ENCODE measurements around the gene STOX2.

The STOX2 gene

DNA sequence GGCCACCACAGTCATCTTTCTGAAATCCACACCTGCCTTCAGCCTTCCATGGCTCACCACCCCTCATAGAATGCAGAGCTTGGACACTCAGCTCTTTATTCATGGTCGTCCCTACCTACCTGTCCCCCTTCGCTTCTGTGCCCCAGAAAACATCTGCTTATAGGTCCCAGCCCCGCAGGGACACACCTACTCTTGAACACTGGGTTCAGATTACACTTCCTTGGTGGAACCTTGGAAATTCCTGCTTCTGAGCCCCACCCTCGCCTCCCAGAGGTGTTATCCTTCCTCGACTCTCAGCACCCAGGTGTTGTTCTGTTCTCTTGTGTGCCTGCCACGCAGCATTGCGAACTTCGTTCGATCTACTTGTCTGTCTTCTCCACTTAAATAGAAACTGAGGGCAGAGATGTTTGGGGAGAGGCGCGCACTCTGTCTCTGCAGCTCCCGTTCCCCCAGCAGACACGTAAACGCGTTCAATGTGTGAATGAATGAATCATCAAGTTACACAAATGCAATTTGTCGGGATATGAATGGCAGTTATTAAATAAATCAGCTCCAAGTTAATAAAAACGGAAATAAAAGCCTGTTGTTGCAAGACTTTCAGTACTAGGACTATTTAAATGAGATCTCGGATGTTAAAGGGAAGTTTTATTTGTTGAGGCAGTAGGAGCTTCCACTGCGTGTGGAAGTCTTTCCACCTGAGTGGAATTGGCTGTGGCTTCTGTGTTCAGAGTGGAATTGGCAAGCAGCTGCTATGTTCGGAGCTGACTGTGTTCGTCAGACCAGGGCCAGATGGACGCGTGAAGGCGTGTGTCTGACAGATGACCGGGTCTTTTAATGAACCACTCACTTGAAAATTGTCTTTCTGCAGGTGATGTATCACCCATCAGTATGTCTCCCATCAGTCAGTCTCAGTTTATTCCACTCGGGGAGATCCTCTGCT lies 95.6 kb downstream of the STOX2 start:
- no peak overlapping the region for H3K9ac ChIP-seq (ENCODE audit: low read length)
- H3K27ac ChIP-seq (ENCODE audit: low read depth, low read length, poor library complexity, severe bottlenecking): no peak overlapping the region
- H3K4me1 ChIP-seq (ENCODE audit: insufficient read depth, low read length, severe bottlenecking): no peaks in the 10 kb centered on the region
- H3K27me3 ChIP-seq (ENCODE audit: insufficient read depth, low read length): no peaks in the 10 kb centered on the region
- H4K20me1 ChIP-seq (ENCODE audit: insufficient read depth, low read length): no peaks in the 10 kb centered on the region
- TF ChIP-seq CTCF (IDR thresholded peaks at IDR 0.05; ENCODE audit: low read length) (no peak), EZH2 (IDR thresholded peaks at IDR 0.05; ENCODE audit: borderline replicate concordance, low read length) (no peak)
- H3K9me3 ChIP-seq (ENCODE audit: low read length): no peaks in the 10 kb centered on the region
- H3K4me2 ChIP-seq (ENCODE audit: low read length): no peak overlapping the region
- no peaks in the 10 kb centered on the region for H3K79me2 ChIP-seq (ENCODE audit: insufficient read depth, low read length)
- H3K36me3 ChIP-seq (ENCODE audit: insufficient read depth, low read length): no peaks in the 10 kb centered on the region
- H3K4me3 ChIP-seq (ENCODE audit: low read depth, low read length, poor library complexity, severe bottlenecking): no peak overlapping the region
- H3K9me2 ChIP-seq (ENCODE audit: low read depth, low read length): no peaks in the 10 kb centered on the region
- H3F3A ChIP-seq (ENCODE audit: insufficient read depth, low read length): no peaks in the 10 kb centered on the region
- no peak overlapping the region for H2AFZ ChIP-seq (ENCODE audit: low read length)

DNA sequence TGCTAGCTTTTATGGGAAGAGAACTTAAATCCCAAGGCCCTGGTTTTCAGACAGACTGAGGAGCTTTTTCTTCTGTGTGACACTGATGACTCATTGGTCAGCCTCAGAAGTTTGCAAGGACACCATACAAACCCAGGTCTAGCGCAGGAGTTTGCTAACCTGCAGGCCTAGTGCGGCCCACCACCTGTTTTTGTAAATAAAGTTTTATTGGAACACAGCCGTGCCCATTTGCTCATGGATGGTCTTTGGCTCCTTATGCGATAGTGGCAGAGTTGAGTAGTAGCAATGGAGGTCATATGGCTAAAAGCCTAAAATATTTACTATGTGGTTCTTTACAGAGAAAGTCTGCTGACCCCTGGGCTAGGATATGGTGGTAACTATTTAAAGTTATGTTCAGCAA lies 98.3 kb downstream of the STOX2 start:
- H3K4me1 ChIP-seq (ENCODE audit: insufficient read depth, low read length, severe bottlenecking): no peaks in the 10 kb centered on the region
- H4K20me1 ChIP-seq (ENCODE audit: insufficient read depth, low read length): no peaks in the 10 kb centered on the region
- no peaks in the 10 kb centered on the region for H3K9me3 ChIP-seq (ENCODE audit: low read length)
- no peak overlapping the region for H3K4me3 ChIP-seq (ENCODE audit: low read depth, low read length, poor library complexity, severe bottlenecking)
- H3K9me2 ChIP-seq (ENCODE audit: low read depth, low read length): no peaks in the 10 kb centered on the region
- no peaks in the 10 kb centered on the region for H3K79me2 ChIP-seq (ENCODE audit: insufficient read depth, low read length)
- no peaks in the 10 kb centered on the region for H3K27me3 ChIP-seq (ENCODE audit: insufficient read depth, low read length)
- H3K36me3 ChIP-seq (ENCODE audit: insufficient read depth, low read length): no peaks in the 10 kb centered on the region
- no peak overlapping the region for H3K4me2 ChIP-seq (ENCODE audit: low read length)
- no peak overlapping the region for H2AFZ ChIP-seq (ENCODE audit: low read length)
- TF ChIP-seq CTCF (IDR thresholded peaks at IDR 0.05; ENCODE audit: low read length): no peak
- no peak for TF ChIP-seq EZH2 (IDR thresholded peaks at IDR 0.05; ENCODE audit: borderline replicate concordance, low read length)
- H3K9ac ChIP-seq (ENCODE audit: low read length): no peak overlapping the region
- no peak overlapping the region for H3K27ac ChIP-seq (ENCODE audit: low read depth, low read length, poor library complexity, severe bottlenecking)
- H3F3A ChIP-seq (ENCODE audit: insufficient read depth, low read length): no peaks in the 10 kb centered on the region

DNA sequence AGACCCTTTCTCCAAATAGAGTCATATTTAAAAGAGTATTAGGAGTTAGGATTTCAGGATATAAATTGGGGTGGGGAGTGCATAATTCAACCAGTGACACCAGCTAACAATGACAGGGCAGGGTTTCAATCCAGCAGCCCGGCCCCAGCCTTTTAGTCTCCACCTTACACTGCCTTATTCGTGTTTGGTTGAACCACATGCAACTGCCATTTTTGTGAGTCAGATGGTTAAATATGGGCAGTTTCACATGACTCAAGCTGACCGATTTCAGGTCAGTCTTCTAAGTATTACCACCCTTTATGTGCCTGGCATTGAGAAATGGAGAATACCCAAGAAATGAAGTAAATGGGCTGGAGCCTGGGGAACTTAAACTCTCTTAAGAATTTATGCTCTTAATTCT lies 102.8 kb downstream of the STOX2 start:
- H4K20me1 ChIP-seq (ENCODE audit: insufficient read depth, low read length): no peaks in the 10 kb centered on the region
- no peak overlapping the region for H2AFZ ChIP-seq (ENCODE audit: low read length)
- H3K79me2 ChIP-seq (ENCODE audit: insufficient read depth, low read length): no peaks in the 10 kb centered on the region
- H3K9me2 ChIP-seq (ENCODE audit: low read depth, low read length): no peaks in the 10 kb centered on the region
- H3F3A ChIP-seq (ENCODE audit: insufficient read depth, low read length): no peaks in the 10 kb centered on the region
- TF ChIP-seq EZH2 (IDR thresholded peaks at IDR 0.05; ENCODE audit: borderline replicate concordance, low read length): no peak
- TF ChIP-seq CTCF (IDR thresholded peaks at IDR 0.05; ENCODE audit: low read length): no peak
- no peaks in the 10 kb centered on the region for H3K27me3 ChIP-seq (ENCODE audit: insufficient read depth, low read length)
- H3K4me2 ChIP-seq (ENCODE audit: low read length): no peak overlapping the region
- no peaks in the 10 kb centered on the region for H3K9me3 ChIP-seq (ENCODE audit: low read length)
- H3K4me1 ChIP-seq (ENCODE audit: insufficient read depth, low read length, severe bottlenecking): no peaks in the 10 kb centered on the region
- H3K4me3 ChIP-seq (ENCODE audit: low read depth, low read length, poor library complexity, severe bottlenecking): no peak overlapping the region
- no peak overlapping the region for H3K27ac ChIP-seq (ENCODE audit: low read depth, low read length, poor library complexity, severe bottlenecking)
- H3K36me3 ChIP-seq (ENCODE audit: insufficient read depth, low read length): no peaks in the 10 kb centered on the region
- no peak overlapping the region for H3K9ac ChIP-seq (ENCODE audit: low read length)

Measured in OCI-LY1 (cell line).